IgD-negative memory B cell (primary cell): ENCODE measurements around the gene ABCG4. TPM values are rescaled to one million over a fixed set of nuclear protein-coding genes. Genes with fewer than 3 reads are reported as not detected.
"Not testable (repeated sequence)": the region's sequence is repeated elsewhere in the genome, so short reads cannot be mapped to it uniquely, and the experiment has no call there.

Experiments
- H3K27ac Mint-ChIP-seq, 3 donors: one replicate each; pipeline ENCODE4 v1.8.0; 2020 to 2022; ENCODE audit warnings: mild to moderate bottlenecking in 3 of 3, mixed read lengths in 3 of 3, moderate library complexity in 1 of 3
- H3K27me3 Mint-ChIP-seq: one replicate; pipeline ENCODE4 v1.8.0; 2021; ENCODE audit warnings: mixed read lengths
- H3K36me3 Mint-ChIP-seq: one replicate; pipeline ENCODE4 v1.8.0; 2020; ENCODE audit warnings: mild to moderate bottlenecking, mixed read lengths
- H3K4me1 Mint-ChIP-seq, 3 donors: one replicate each; pipeline ENCODE4 v1.8.0; 2020 to 2022; ENCODE audit warnings: mixed read lengths in 3 of 3, mild to moderate bottlenecking in 1 of 3
- H3K4me3 Mint-ChIP-seq, 4 donors: one replicate each; pipeline ENCODE4 v1.8.0; 2020 to 2022; ENCODE audit warnings: mild to moderate bottlenecking in 4 of 4, mixed read lengths in 4 of 4, moderate library complexity in 3 of 4
- H3K9me3 Mint-ChIP-seq, 3 donors: one replicate each; pipeline ENCODE4 v1.8.0; 2020 to 2021; ENCODE audit warnings: mixed read lengths in 3 of 3, mild to moderate bottlenecking in 1 of 3
- polyA plus RNA-seq: library from polyadenylated mRNA; unstranded; fragments of 300-500 nt; fragmentation: Illumina TruSeq; gene quantifications from one replicate; pipeline ENCODE4 v1.2.3, GENCODE V29; 2021

ABCG4 gene
- polyA plus RNA-seq, 1 donor from 2014 or later, result not detected

GRCh38 chr11:119155733-119156492, 7.1 kb downstream of the ABCG4 start:
- H3K4me3 Mint-ChIP-seq, result no peak overlapping the region
- peak overlapping the region in 1 of 3 donors; percentile 88 for H3K27ac Mint-ChIP-seq
- peaks cover 29% of the 10 kb centered on the region for H3K27me3 Mint-ChIP-seq
- H3K36me3 Mint-ChIP-seq, result no peaks in the 10 kb centered on the region
- H3K9me3 Mint-ChIP-seq, result peaks cover 0 to 2% (median 0%) of the 10 kb centered on the region in 3 donors
- peaks cover 0 to 3% (median 0%) of the 10 kb centered on the region in 3 donors for H3K4me1 Mint-ChIP-seq

DNA sequence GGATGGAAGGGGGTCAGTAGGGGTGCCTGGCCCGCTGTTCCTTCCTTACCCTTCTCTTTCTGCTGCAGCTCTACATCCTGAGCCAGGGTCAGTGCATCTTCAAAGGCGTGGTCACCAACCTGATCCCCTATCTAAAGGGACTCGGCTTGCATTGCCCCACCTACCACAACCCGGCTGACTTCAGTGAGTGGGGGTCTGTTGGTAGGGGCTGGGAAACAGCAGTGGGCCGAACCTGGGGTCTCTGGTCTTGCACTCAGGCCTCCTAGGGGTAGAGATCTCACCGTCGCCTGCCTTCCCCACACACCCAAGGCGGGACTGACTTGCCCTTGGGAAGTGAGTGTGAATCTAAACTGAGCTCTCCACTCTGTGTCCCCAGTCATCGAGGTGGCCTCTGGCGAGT, 7.6 kb downstream of the ABCG4 start:
- Mint-ChIP-seq H3K27me3 (peaks cover 27% of the 10 kb centered on the region), H3K27ac (no peak overlapping the region), H3K36me3 (no peaks in the 10 kb centered on the region), H3K4me1 (no peaks in the 10 kb centered on the region), H3K9me3 (peaks cover 0 to 2% (median 0%) of the 10 kb centered on the region in 3 donors), H3K4me3 (no peak overlapping the region)

- Mint-ChIP-seq H3K36me3 (no peaks in the 10 kb centered on the region), H3K4me1 (no peaks in the 10 kb centered on the region), H3K9me3 (peaks cover 0 to 2% (median 0%) of the 10 kb centered on the region in 3 donors), H3K27me3 (peaks cover 23% of the 10 kb centered on the region), H3K4me3 (no peak overlapping the region), H3K27ac (no peak overlapping the region)
Observed at GRCh38 chr11:119157063-119157462, 8.2 kb downstream of the ABCG4 start.

- H3K4me1 Mint-ChIP-seq, result no peaks in the 10 kb centered on the region
- H3K36me3 Mint-ChIP-seq, result no peaks in the 10 kb centered on the region
- peaks cover 23% of the 10 kb centered on the region for H3K27me3 Mint-ChIP-seq
- peaks cover 0 to 2% (median 0%) of the 10 kb centered on the region in 3 donors for H3K9me3 Mint-ChIP-seq
- H3K27ac Mint-ChIP-seq, result no peak overlapping the region
- H3K4me3 Mint-ChIP-seq, result no peak overlapping the region
Observed at GRCh38 chr11:119158467-119158866, 9.6 kb downstream of the ABCG4 start.

GRCh38 chr11:119160151-119160550, 11.3 kb downstream of the ABCG4 start:
- Mint-ChIP-seq H3K9me3 (no peaks in the 10 kb centered on the region), H3K27me3 (peaks cover 13% of the 10 kb centered on the region), H3K4me1 (no peaks in the 10 kb centered on the region), H3K36me3 (no peaks in the 10 kb centered on the region), H3K4me3 (no peak overlapping the region), H3K27ac (no peak overlapping the region)

- H3K27ac Mint-ChIP-seq, result no peak overlapping the region
- H3K4me3 Mint-ChIP-seq, result no peak overlapping the region
- no peaks in the 10 kb centered on the region for H3K36me3 Mint-ChIP-seq
- H3K27me3 Mint-ChIP-seq, result peaks cover 1% of the 10 kb centered on the region
- H3K9me3 Mint-ChIP-seq, result no peaks in the 10 kb centered on the region
- no peaks in the 10 kb centered on the region for H3K4me1 Mint-ChIP-seq
Observed at GRCh38 chr11:119161871-119162270, 13.0 kb downstream of the ABCG4 start.

DNA sequence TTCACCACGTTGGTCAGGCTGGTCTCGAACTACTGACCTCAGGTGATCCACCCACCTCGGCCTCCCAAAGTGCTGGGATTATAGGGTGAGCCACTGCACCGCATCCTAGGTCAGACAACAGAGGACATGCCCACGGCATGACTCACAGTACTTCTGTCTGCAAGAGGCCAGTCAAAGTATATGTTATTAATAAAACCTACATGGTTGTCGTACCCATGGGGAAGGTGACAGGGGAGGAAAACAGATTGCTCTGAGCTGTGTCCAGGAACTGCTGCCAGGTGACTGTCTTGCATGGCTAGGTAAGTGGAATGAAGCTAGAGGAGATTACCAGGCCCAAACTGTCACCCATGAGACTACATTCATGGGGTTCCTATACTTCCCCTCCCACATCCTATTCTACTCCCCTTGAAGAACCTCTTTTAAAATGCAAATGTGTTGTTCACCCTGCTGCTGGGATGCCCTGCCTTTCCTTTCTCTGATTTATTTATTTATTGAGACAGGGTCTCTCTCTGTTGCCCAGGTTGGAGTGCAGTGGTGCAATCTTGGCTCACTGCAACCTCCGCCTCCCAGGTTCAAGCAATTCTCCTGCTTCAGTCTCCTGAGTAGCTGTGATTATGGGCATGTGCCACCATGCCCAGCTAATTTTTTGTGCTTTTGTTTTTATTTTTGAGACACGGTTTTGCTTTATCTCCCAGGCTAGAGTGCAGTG, 17.7 kb downstream of the ABCG4 start:
- Mint-ChIP-seq H3K4me3 (peak overlapping the region in 1 of 4 donors; percentile 43), H3K36me3 (no peaks in the 10 kb centered on the region), H3K9me3 (no peaks in the 10 kb centered on the region), H3K4me1 (peaks cover 0 to 2% (median 0%) of the 10 kb centered on the region in 3 donors), H3K27me3 (no peaks in the 10 kb centered on the region), H3K27ac (no peak overlapping the region)

GRCh38 chr11:119167077-119167458, 18.2 kb downstream of the ABCG4 start:
- H3K4me3 Mint-ChIP-seq, H3K9me3 Mint-ChIP-seq, H3K4me1 Mint-ChIP-seq, H3K36me3 Mint-ChIP-seq, H3K27me3 Mint-ChIP-seq: not testable (repeated sequence)
- peak overlapping the region in 1 of 3 donors; percentile 5 for H3K27ac Mint-ChIP-seq

GRCh38 chr11:119167933-119168332, 19.1 kb downstream of the ABCG4 start:
- H3K4me3 Mint-ChIP-seq, result peak overlapping the region; percentile 56 to 90 (median 86)
- H3K36me3 Mint-ChIP-seq, result peaks cover 2% of the 10 kb centered on the region
- no peaks in the 10 kb centered on the region for H3K9me3 Mint-ChIP-seq
- peaks cover 0 to 2% (median 0%) of the 10 kb centered on the region in 3 donors for H3K4me1 Mint-ChIP-seq
- no peaks in the 10 kb centered on the region for H3K27me3 Mint-ChIP-seq
- H3K27ac Mint-ChIP-seq, result no peak overlapping the region

- Mint-ChIP-seq H3K27ac (peak within 1 kb of the TSS; percentile 71 to 88 (median 78)), H3K36me3 (peaks cover 2% of the 10 kb centered on the region), H3K4me1 (peaks cover 0 to 2% (median 0%) of the 10 kb centered on the region in 3 donors), H3K9me3 (no peaks in the 10 kb centered on the region), H3K4me3 (peak within 1 kb of the TSS; percentile 86 to 95 (median 92)), H3K27me3 (no peaks in the 10 kb centered on the region)
Observed at GRCh38 chr11:119168471-119169281, 19.8 kb downstream of the ABCG4 start, which contains the start of gene NLRX1. Gene NLRX1 (plus strand): TSS chr11:119168725. CDS start chr11:119171404, 2,679 bp downstream.

DNA sequence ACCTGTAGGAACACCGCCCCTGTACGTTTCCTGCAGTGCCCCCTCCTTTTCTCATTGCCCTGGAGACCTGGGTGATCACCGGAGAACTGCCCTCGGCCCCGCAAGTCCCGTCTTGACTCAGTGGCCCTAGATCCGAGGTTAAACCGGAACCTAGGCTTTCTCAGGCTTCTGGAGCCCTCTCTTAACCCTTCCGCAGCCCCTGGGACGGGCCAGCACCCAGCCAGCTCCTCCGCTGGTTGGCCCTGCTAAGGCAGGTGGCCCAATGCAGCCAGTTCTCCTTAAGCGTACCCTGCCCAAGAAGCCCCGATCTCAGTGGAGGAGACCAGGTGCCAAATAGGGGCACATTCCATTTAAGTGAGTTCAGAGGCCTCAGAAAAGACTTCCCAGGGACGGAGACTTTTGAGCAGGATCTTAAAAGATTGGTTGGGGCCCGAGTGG, 20.4 kb downstream of the ABCG4 start:
- peaks cover 0 to 2% (median 0%) of the 10 kb centered on the region in 3 donors for H3K4me1 Mint-ChIP-seq
- peak overlapping the region; percentile 86 to 95 (median 92) for H3K4me3 Mint-ChIP-seq
- H3K27me3 Mint-ChIP-seq, result no peaks in the 10 kb centered on the region
- no peaks in the 10 kb centered on the region for H3K9me3 Mint-ChIP-seq
- peak overlapping the region in 2 of 3 donors; percentile 78 to 88 for H3K27ac Mint-ChIP-seq
- peaks cover 2% of the 10 kb centered on the region for H3K36me3 Mint-ChIP-seq

DNA sequence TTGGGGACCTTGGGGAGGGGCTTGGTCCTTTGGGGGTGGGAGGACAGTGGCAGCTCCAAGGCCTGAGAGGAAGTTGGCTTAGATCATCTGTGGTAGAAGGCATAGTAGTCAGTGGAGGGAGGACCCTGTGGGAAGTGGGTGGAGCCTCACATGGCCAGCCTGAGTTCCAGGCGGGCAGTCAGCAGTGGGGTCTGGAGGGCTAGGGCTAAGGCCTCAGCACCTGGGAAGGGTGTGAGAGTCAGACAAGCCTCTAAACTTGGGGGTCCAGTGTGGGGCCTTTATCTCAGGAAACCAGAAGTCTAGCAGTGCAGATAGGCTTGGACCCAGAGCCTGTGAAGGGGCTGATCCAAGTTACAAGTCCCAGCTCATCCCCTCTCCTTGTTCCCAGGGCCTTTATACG, 23.7 kb downstream of the ABCG4 start:
- Mint-ChIP-seq H3K4me1 (peaks cover 0 to 2% (median 0%) of the 10 kb centered on the region in 3 donors), H3K27ac (peak overlapping the region in 1 of 3 donors; percentile 40), H3K27me3 (no peaks in the 10 kb centered on the region), H3K4me3 (peak overlapping the region in 2 of 4 donors; percentile 55 to 66), H3K9me3 (no peaks in the 10 kb centered on the region), H3K36me3 (peaks cover 3% of the 10 kb centered on the region)

- Mint-ChIP-seq H3K4me3 (no peak overlapping the region), H3K36me3 (peaks cover 3% of the 10 kb centered on the region), H3K27ac (no peak overlapping the region), H3K9me3 (no peaks in the 10 kb centered on the region), H3K27me3 (no peaks in the 10 kb centered on the region), H3K4me1 (peaks cover 0 to 4% (median 0%) of the 10 kb centered on the region in 3 donors)
Observed at GRCh38 chr11:119173453-119173852, 24.6 kb downstream of the ABCG4 start.

GRCh38 chr11:119175493-119176077, 26.7 kb downstream of the ABCG4 start:
- Mint-ChIP-seq H3K9me3 (no peaks in the 10 kb centered on the region), H3K36me3 (peaks cover 7% of the 10 kb centered on the region), H3K27me3 (no peaks in the 10 kb centered on the region), H3K27ac (no peak overlapping the region), H3K4me1 (peaks cover 0 to 2% (median 0%) of the 10 kb centered on the region in 3 donors), H3K4me3 (no peak overlapping the region)
